ENCODE measurements around the gene MYOM1.

DNA sequence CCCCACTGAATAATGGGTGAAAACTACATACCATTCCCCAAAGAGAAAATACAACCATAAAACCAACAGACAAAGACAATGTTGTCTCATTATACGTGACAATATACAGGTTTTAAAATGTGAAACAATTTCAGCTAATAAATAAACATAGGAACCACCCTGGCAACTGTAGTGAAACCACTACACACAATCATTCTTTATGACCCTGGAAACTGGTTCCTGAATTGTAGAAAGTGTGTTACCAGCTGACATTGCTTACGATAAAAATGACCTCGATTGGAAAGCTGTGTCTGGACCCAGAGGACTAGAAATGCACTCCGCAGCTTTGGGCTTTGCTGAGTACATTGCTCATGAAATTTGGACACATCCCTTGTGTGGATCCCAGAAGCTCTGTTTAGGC is 132.9 kb downstream of the MYOM1 start:
- TF ChIP-seq, protein P1, sequence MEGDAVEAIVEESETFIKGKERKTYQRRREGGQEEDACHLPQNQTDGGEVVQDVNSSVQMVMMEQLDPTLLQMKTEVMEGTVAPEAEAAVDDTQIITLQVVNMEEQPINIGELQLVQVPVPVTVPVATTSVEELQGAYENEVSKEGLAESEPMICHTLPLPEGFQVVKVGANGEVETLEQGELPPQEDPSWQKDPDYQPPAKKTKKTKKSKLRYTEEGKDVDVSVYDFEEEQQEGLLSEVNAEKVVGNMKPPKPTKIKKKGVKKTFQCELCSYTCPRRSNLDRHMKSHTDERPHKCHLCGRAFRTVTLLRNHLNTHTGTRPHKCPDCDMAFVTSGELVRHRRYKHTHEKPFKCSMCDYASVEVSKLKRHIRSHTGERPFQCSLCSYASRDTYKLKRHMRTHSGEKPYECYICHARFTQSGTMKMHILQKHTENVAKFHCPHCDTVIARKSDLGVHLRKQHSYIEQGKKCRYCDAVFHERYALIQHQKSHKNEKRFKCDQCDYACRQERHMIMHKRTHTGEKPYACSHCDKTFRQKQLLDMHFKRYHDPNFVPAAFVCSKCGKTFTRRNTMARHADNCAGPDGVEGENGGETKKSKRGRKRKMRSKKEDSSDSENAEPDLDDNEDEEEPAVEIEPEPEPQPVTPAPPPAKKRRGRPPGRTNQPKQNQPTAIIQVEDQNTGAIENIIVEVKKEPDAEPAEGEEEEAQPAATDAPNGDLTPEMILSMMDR (IDR thresholded peaks at IDR 0.05): no peak
- no peak for TF ChIP-seq POLR2A (IDR thresholded peaks at IDR 0.05; ENCODE audit: low read depth)
- no peak for TF ChIP-seq POLR2AphosphoS5 (IDR thresholded peaks at IDR 0.05)
- no peak for TF ChIP-seq EP300 (IDR thresholded peaks at IDR 0.05)

Measured in esophagus muscularis mucosa (tissue), 4 donors.